Mesothelial cell of epicardium (in vitro differentiated cells): Measurements from ENCODE around the gene KRTCAP3. TPM values are rescaled to one million over a fixed set of nuclear protein-coding genes. Genes with fewer than 3 reads are reported as not detected.
A peak's percentile ranks its signal among the peaks of the same experiment; 100 is the strongest.

Experiments
- DNase-seq, 2 experiments: peaks; one replicate each; pipeline ENCODE4 v3.0.0; 2021; ENCODE audit warnings: low spot score in 2 of 2; ENCODE audit not compliant: unreplicated experiment in 2 of 2
- H3K27ac Mint-ChIP-seq: 2 replicates; pipeline ENCODE4 v1.8.0; 2021; ENCODE audit warnings: mixed read lengths
- H3K27me3 Mint-ChIP-seq: 2 replicates; pipeline ENCODE4 v1.8.0; 2021; ENCODE audit warnings: low read depth, mixed read lengths
- H3K36me3 Mint-ChIP-seq: 2 replicates; pipeline ENCODE4 v1.8.0; 2021; ENCODE audit warnings: mixed read lengths
- H3K4me1 Mint-ChIP-seq: 2 replicates; pipeline ENCODE4 v1.8.0; 2021; ENCODE audit warnings: mixed read lengths
- H3K4me3 Mint-ChIP-seq: 2 replicates; pipeline ENCODE4 v1.8.0; 2021; ENCODE audit warnings: mild to moderate bottlenecking, moderate library complexity, mixed read lengths
- H3K9me3 Mint-ChIP-seq: 2 replicates; pipeline ENCODE4 v1.8.0; 2021; ENCODE audit warnings: mixed read lengths
- total RNA-seq: library from RNA; stranded (reverse); gene quantifications from 3 replicates; pipeline ENCODE4 v1.2.1, GENCODE V29; 2021
- TF ChIP-seq, protein P1 (sequence below): fragments of 200-600 bp; sonication (generic); IDR thresholded peaks from one replicate; pipeline ENCODE4 v1.5.0; 2021; ENCODE audit warnings: antibody characterized with exemption; ENCODE audit not compliant: unreplicated experiment

The KRTCAP3 gene
- total RNA-seq, 1 donor from 2014 or later: 25.5 TPM

DNA sequence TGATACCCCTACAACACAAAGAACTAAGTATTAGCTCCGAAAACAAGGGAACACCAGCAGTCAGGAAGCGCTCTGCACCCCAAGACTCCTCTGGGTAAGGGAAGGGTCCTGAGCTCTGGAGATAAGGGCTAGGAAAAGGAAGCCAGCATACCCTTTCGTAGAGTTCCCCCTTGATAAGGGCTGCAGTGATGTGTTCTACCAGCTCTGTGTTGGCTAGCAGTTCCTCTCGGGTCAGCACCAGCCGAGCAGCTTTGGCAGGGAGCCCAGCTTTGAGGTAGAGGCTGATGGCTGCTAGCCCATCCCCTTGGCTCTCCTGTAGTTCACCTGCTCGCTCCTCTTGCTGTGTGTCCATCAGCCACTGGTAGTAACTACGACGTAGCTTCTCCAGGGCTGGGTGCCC, 18.9 kb downstream of the KRTCAP3 start:
- TF ChIP-seq, protein P1, sequence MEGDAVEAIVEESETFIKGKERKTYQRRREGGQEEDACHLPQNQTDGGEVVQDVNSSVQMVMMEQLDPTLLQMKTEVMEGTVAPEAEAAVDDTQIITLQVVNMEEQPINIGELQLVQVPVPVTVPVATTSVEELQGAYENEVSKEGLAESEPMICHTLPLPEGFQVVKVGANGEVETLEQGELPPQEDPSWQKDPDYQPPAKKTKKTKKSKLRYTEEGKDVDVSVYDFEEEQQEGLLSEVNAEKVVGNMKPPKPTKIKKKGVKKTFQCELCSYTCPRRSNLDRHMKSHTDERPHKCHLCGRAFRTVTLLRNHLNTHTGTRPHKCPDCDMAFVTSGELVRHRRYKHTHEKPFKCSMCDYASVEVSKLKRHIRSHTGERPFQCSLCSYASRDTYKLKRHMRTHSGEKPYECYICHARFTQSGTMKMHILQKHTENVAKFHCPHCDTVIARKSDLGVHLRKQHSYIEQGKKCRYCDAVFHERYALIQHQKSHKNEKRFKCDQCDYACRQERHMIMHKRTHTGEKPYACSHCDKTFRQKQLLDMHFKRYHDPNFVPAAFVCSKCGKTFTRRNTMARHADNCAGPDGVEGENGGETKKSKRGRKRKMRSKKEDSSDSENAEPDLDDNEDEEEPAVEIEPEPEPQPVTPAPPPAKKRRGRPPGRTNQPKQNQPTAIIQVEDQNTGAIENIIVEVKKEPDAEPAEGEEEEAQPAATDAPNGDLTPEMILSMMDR: no peak
- Mint-ChIP-seq H3K9me3 (no peaks in the 10 kb centered on the region), H3K4me3 (no peak overlapping the region), H3K27me3 (no peaks in the 10 kb centered on the region), H3K27ac (no peak overlapping the region), H3K36me3 (peaks cover 22% of the 10 kb centered on the region), H3K4me1 (no peaks in the 10 kb centered on the region)
- no peak for DNase-seq

DNA sequence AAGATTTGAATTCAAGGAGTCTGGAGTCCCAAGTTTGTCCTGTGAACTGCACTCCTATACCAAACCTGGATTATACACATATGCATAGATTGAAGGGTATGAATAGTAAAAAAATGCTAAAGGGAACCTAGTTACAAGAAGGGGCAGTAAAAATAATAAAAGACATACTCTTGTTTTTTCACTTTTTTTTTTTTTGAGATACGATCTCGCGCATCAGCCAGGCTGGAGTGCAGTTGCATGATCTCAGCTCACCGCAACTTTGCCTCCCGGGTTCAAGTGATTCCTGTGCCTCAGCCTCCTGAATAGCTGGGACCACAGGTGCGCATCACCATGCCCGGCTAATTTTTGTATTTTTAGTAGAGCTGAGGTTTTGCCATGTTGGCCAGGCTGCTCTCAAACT, 22.3 kb downstream of the KRTCAP3 start:
- H3K9me3 Mint-ChIP-seq: no peaks in the 10 kb centered on the region
- H3K27me3 Mint-ChIP-seq: no peaks in the 10 kb centered on the region
- H3K36me3 Mint-ChIP-seq: peaks cover 9% of the 10 kb centered on the region
- TF ChIP-seq, protein P1: no peak
- H3K27ac Mint-ChIP-seq: no peak overlapping the region
- no peak overlapping the region for H3K4me3 Mint-ChIP-seq
- H3K4me1 Mint-ChIP-seq: no peaks in the 10 kb centered on the region
- DNase-seq: no peak

DNA sequence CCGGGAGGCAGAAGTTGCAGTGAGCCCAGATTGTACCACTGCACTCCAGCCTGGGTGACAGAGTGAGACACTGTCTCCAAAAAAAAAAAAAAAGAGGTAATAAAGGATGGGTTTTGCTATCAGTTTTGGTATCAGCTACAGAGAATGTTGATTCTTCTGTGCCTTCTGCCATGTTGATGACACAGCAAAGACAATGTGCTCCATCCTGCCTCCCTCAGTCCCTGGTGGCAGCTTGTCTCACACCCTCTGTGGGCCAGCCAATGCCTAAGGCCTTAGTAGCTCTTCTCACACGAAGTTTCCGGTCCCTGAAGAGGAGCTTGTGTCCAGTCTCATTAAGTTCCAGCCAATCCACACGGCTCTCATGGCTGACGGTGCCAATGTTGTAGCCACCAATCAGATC, 29.8 kb downstream of the KRTCAP3 start:
- Mint-ChIP-seq H3K27me3 (no peaks in the 10 kb centered on the region), H3K9me3 (no peaks in the 10 kb centered on the region), H3K4me1 (no peaks in the 10 kb centered on the region), H3K4me3 (no peak overlapping the region), H3K27ac (no peak overlapping the region), H3K36me3 (peaks cover 26% of the 10 kb centered on the region)
- DNase-seq: no peak
- TF ChIP-seq, protein P1: no peak

DNA sequence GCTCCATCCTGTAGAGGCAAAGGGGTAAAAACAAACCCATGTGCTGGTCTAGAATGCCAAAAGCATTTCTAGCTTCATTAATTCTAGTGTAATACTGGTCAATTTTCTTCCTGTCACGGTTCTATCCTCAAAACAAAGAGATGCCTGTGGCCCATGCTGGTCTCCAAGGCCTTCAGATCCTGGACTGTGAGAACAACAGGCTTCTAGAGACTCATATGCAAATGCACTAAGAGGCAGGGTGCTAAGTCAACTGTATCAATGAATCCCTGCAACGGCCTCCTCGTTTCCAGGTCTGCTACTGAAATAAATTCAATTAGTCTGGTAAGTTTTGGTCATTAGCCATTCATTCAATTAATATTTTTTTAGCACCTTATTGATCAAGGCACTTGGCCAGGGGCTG, 43.3 kb downstream of the KRTCAP3 start:
- Mint-ChIP-seq H3K9me3 (no peaks in the 10 kb centered on the region), H3K27ac (no peak overlapping the region), H3K4me3 (no peak overlapping the region), H3K36me3 (peaks cover 14% of the 10 kb centered on the region), H3K27me3 (no peaks in the 10 kb centered on the region), H3K4me1 (peaks cover 17% of the 10 kb centered on the region)
- TF ChIP-seq, protein P1: no peak
- no peak for DNase-seq

DNA sequence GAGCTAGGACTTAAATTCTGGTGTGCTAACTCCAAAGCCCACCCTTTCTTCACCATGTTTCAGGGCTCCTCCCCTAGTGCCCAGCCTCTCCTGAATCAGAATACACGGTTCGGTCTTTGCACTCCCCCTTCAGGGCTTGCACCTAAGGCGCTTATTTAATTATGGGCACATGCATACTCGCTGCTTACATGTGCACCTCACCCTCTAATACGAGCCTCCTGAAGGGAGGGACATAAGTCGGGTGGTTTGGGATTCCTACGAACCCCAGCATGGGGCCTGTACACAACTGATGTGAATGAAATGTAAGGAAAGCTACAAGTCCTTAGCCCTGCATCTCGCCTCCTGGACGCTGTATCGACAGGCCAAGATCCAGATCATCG, 46.9 kb downstream of the KRTCAP3 start:
- H3K4me3 Mint-ChIP-seq: peak overlapping the region; percentile 94
- peaks cover 8% of the 10 kb centered on the region for H3K27me3 Mint-ChIP-seq
- DNase-seq: no peak
- peak overlapping the region; percentile 95 for H3K27ac Mint-ChIP-seq
- H3K4me1 Mint-ChIP-seq: peaks cover 23% of the 10 kb centered on the region
- H3K36me3 Mint-ChIP-seq: no peaks in the 10 kb centered on the region
- TF ChIP-seq, protein P1: no peak
- no peaks in the 10 kb centered on the region for H3K9me3 Mint-ChIP-seq
